ENCODE data around the gene DNAJA1. TPM values are rescaled to one million over a fixed set of nuclear protein-coding genes. Genes with fewer than 3 reads are reported as not detected.
A peak's percentile ranks its signal among the peaks of the same experiment; 100 is the strongest.

DNAJA1 gene
- total RNA-seq, 1 experiment from 2014 or later: 186 TPM

DNA sequence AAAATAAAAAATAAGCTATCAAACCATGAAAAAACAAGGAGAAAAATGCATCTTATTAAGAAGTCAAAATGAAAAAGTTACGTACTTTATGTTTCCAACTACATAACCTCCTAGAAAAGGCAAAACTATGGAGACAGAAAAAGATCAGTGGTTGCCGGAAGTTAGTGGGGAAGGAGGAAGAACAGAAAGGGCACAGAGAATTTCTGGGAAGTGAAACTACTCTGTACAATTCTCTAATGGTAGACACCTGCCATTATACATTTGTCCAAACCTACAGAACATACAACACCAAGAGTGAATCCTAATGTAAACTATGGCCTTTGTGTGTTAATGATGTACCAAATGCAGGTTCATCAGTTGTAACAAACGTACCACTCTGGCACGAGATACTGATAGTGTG is 26.1 kb downstream of the DNAJA1 start:
- BruUV-seq (replicated peaks): no TSS peak
- TF ChIP-seq, protein P1, sequence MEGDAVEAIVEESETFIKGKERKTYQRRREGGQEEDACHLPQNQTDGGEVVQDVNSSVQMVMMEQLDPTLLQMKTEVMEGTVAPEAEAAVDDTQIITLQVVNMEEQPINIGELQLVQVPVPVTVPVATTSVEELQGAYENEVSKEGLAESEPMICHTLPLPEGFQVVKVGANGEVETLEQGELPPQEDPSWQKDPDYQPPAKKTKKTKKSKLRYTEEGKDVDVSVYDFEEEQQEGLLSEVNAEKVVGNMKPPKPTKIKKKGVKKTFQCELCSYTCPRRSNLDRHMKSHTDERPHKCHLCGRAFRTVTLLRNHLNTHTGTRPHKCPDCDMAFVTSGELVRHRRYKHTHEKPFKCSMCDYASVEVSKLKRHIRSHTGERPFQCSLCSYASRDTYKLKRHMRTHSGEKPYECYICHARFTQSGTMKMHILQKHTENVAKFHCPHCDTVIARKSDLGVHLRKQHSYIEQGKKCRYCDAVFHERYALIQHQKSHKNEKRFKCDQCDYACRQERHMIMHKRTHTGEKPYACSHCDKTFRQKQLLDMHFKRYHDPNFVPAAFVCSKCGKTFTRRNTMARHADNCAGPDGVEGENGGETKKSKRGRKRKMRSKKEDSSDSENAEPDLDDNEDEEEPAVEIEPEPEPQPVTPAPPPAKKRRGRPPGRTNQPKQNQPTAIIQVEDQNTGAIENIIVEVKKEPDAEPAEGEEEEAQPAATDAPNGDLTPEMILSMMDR (IDR thresholded peaks at IDR 0.05; ENCODE audit: unreplicated experiment): no peak
- Mint-ChIP-seq H3K4me1 (ENCODE audit: low read depth, unreplicated experiment) (no peaks in the 10 kb centered on the region), H3K9me3 (ENCODE audit: low read depth, unreplicated experiment) (no peaks in the 10 kb centered on the region), H3K27ac (ENCODE audit: unreplicated experiment) (no peak overlapping the region), H3K4me3 (ENCODE audit: low read depth, unreplicated experiment) (no peak overlapping the region), H3K36me3 (ENCODE audit: insufficient read depth, unreplicated experiment) (peaks cover 10% of the 10 kb centered on the region), H3K27me3 (ENCODE audit: unreplicated experiment) (no peaks in the 10 kb centered on the region)
- intact Hi-C loops (cut with micrococcal nuclease; ENCODE audit: unreplicated experiment): no loop called here
- DNase-seq: no peak
- CTCF ChIA-PET: no interaction called here

DNA sequence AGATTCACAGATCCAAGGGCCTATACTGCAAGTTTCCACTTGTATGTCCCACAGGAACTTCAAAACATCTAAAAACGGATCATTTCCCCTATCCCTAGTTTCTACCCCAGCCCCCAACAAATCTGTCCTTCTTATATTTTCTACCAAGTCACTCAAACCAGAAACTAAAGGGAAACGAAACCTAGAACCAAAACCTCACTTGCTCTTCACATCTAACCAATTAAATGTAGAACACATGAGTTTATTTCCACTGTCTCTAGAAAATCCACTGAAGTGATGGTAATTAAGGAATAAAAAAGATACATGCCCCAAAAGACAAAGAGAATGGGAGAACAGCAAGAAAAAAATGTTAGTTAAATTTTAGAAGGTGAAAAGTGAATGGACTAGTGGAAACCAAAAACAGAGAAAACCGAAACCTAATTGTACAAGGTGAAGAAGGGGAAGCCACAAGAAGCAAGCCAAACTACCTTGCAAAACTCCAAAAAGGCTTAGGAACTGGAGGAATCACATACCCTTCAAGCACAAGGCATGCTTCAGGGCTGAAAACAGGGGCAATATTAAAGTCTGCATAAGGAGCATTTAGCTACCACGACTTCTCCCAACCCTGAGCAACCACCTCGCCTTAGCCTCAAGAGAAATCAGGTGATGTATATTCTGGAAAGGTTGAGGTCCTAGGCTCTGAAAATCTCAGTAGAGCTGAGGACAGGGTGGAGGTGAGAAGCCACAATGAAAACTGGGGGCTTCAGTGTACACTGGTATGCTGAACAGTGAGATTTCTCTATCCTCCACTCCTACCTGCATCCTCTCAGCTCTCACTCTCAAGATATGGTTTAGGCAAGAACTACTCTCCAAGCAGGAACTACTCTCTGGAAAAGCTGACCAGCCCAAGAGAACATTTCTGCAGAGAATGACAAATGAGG is 40.3 kb downstream of the DNAJA1 start:
- H3K9me3 Mint-ChIP-seq (ENCODE audit: low read depth, unreplicated experiment): no peaks in the 10 kb centered on the region
- BruUV-seq (replicated peaks): no TSS peak
- H3K4me1 Mint-ChIP-seq (ENCODE audit: low read depth, unreplicated experiment): no peaks in the 10 kb centered on the region
- CTCF ChIA-PET: no interaction called here
- DNase-seq: no peak
- intact Hi-C loops (cut with micrococcal nuclease; ENCODE audit: unreplicated experiment): no loop called here
- peaks cover 22% of the 10 kb centered on the region for H3K36me3 Mint-ChIP-seq (ENCODE audit: insufficient read depth, unreplicated experiment)
- TF ChIP-seq, protein P1 (IDR thresholded peaks at IDR 0.05; ENCODE audit: unreplicated experiment): no peak
- H3K27me3 Mint-ChIP-seq (ENCODE audit: unreplicated experiment): no peaks in the 10 kb centered on the region
- no peak overlapping the region for H3K4me3 Mint-ChIP-seq (ENCODE audit: low read depth, unreplicated experiment)
- no peak overlapping the region for H3K27ac Mint-ChIP-seq (ENCODE audit: unreplicated experiment)

GRCh38 chr9:33068991-33069390 is 43.9 kb downstream of the DNAJA1 start:
- intact Hi-C loops (cut with micrococcal nuclease; ENCODE audit: unreplicated experiment): no loop called here
- H3K9me3 Mint-ChIP-seq (ENCODE audit: low read depth, unreplicated experiment): no peaks in the 10 kb centered on the region
- no peak overlapping the region for H3K4me3 Mint-ChIP-seq (ENCODE audit: low read depth, unreplicated experiment)
- peaks cover 37% of the 10 kb centered on the region for H3K36me3 Mint-ChIP-seq (ENCODE audit: insufficient read depth, unreplicated experiment)
- no peaks in the 10 kb centered on the region for H3K4me1 Mint-ChIP-seq (ENCODE audit: low read depth, unreplicated experiment)
- CTCF ChIA-PET: no interaction called here
- no peaks in the 10 kb centered on the region for H3K27me3 Mint-ChIP-seq (ENCODE audit: unreplicated experiment)
- BruUV-seq (replicated peaks): no TSS peak
- TF ChIP-seq, protein P1 (IDR thresholded peaks at IDR 0.05; ENCODE audit: unreplicated experiment): no peak
- H3K27ac Mint-ChIP-seq (ENCODE audit: unreplicated experiment): no peak overlapping the region
- no peak for DNase-seq

DNA sequence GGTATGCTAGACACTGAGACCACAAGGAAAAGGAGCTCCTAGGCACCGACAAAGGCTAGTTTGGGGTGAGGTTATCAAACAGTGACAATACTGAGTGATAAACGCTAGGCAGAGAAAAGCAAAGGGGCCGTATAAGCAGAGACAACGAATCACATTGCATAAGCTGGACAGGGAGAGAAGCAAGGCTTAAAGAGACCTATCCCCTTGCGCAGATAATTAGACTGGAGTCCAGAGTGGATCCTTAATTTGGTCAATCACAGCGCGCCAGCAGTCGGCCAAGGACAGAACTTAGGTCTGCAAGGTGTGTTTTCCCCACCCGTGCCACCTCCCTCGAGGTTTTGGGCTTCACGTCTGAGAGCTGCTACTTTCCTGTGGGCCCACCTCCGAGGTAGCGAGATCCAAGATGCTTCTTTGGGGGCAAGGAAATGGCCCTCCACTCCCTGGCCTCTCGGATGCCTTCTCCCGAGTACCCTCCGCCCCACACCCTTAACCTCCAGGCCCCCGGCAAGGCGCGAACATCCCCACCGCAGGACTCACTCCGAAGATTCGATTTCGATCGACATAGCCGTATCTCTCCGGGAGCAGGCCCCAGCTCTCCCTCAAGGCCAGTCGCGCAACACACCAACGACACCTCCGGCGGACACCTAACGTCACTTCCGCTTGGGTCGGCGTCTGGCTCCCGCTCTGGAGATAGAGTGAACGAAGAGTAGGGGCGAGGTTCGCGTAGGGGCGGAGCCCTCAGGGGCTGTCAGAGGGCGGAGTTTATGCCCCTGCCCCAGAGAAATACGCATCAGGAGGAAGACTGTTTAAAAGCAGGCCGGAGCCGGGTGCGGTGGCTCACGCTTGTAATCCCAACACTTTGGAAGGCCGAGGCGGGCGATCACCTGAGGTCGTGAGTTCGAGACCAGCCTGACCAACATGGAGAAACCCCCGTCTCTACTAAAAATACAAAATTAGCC is 51.3 kb downstream of the DNAJA1 start, which contains the start of gene SMU1:
TSS of gene SMU1 (minus strand) at position 629 of the 959 bp plus-strand sequence. CDS start at position 563, 66 bp downstream.
- H3K4me3 Mint-ChIP-seq (ENCODE audit: low read depth, unreplicated experiment): peak within 1 kb of the TSS; percentile 81
- TF ChIP-seq, protein P1 (IDR thresholded peaks at IDR 0.05; ENCODE audit: unreplicated experiment): no peak
- H3K9me3 Mint-ChIP-seq (ENCODE audit: low read depth, unreplicated experiment): no peaks in the 10 kb centered on the region
- CTCF ChIA-PET: interaction anchor here (0.6 kb wide), 1 partner anchor 231 kb away, joined by 6 read pairs; no protein-coding TSS in a partner anchor
- peaks cover 7% of the 10 kb centered on the region for H3K4me1 Mint-ChIP-seq (ENCODE audit: low read depth, unreplicated experiment)
- TSS peak; percentile 75 for BruUV-seq (replicated peaks)
- intact Hi-C loops (cut with micrococcal nuclease; ENCODE audit: unreplicated experiment): no loop called here
- H3K36me3 Mint-ChIP-seq (ENCODE audit: insufficient read depth, unreplicated experiment): peaks cover 35% of the 10 kb centered on the region
- peak within 1 kb of the TSS; percentile 97 for H3K27ac Mint-ChIP-seq (ENCODE audit: unreplicated experiment)
- H3K27me3 Mint-ChIP-seq (ENCODE audit: unreplicated experiment): no peaks in the 10 kb centered on the region
- DNase-seq: peak; percentile 91
